SW480 (cell line): ENCODE results near the gene TOX3.
A peak's percentile ranks its signal among the peaks of the same experiment; 100 is the strongest.

Experiments
- DNase-seq: peaks from one replicate; pipeline ENCODE4 v3.0.0-alpha.2; 2016; ENCODE audit warnings: low spot score

The TOX3 gene

GRCh38 chr16:52563767-52564611 is 17.0 kb upstream of the TOX3 start:
- DNase-seq = no peak

GRCh38 chr16:52562770-52563169 is 15.8 kb upstream of the TOX3 start:
- no peak for DNase-seq

GRCh38 chr16:52561910-52562741 is 15.2 kb upstream of the TOX3 start:
- no peak for DNase-seq

GRCh38 chr16:52558448-52558847 is 11.5 kb upstream of the TOX3 start:
- no peak for DNase-seq

- DNase-seq = no peak
Measured at GRCh38 chr16:52557236-52557635, 10.3 kb upstream of the TOX3 start.

GRCh38 chr16:52556083-52556482 is 9.1 kb upstream of the TOX3 start:
- no peak for DNase-seq

- no peak for DNase-seq
Measured at GRCh38 chr16:52555572-52555971, 8.6 kb upstream of the TOX3 start.

GRCh38 chr16:52554334-52554733 is 7.4 kb upstream of the TOX3 start:
- DNase-seq = no peak

- no peak for DNase-seq
Measured at GRCh38 chr16:52553322-52553721, 6.4 kb upstream of the TOX3 start.

GRCh38 chr16:52552643-52553042 is 5.7 kb upstream of the TOX3 start:
- DNase-seq = peak; percentile 35

GRCh38 chr16:52549011-52549692 is 2.2 kb upstream of the TOX3 start:
- no peak for DNase-seq

- DNase-seq = no peak
Measured at GRCh38 chr16:52548261-52549010, 1.5 kb upstream of the TOX3 start.

- DNase-seq = no peak
Measured at GRCh38 chr16:52547834-52548215, 882 bp upstream of the TOX3 start.

- DNase-seq = no peak
Measured at GRCh38 chr16:52546291-52547003, 496 bp downstream of the TOX3 start.

GRCh38 chr16:52545898-52546266 is 1.1 kb downstream of the TOX3 start:
- no peak for DNase-seq

GRCh38 chr16:52545222-52545897 is 1.6 kb downstream of the TOX3 start:
- no peak for DNase-seq

GRCh38 chr16:52544703-52545102 is 2.2 kb downstream of the TOX3 start:
- no peak for DNase-seq

- no peak for DNase-seq
Measured at GRCh38 chr16:52543654-52544053, 3.3 kb downstream of the TOX3 start.

- DNase-seq = no peak
Measured at GRCh38 chr16:52540910-52541309, 6.0 kb downstream of the TOX3 start.

- no peak for DNase-seq
Measured at GRCh38 chr16:52539191-52539590, 7.8 kb downstream of the TOX3 start.

- DNase-seq = no peak
Measured at GRCh38 chr16:52538511-52538910, 8.4 kb downstream of the TOX3 start.
